ENCODE data around the gene LAPTM5. TPM values are rescaled to one million over a fixed set of nuclear protein-coding genes. Genes with fewer than 3 reads are reported as not detected.

The LAPTM5 gene
- total and polyA plus RNA-seq, 2 of the 8 experiments (the other 6 are each of a cell fraction or from before 2014, with no cell fraction given), result 0.37 to 1.4 TPM

DNA sequence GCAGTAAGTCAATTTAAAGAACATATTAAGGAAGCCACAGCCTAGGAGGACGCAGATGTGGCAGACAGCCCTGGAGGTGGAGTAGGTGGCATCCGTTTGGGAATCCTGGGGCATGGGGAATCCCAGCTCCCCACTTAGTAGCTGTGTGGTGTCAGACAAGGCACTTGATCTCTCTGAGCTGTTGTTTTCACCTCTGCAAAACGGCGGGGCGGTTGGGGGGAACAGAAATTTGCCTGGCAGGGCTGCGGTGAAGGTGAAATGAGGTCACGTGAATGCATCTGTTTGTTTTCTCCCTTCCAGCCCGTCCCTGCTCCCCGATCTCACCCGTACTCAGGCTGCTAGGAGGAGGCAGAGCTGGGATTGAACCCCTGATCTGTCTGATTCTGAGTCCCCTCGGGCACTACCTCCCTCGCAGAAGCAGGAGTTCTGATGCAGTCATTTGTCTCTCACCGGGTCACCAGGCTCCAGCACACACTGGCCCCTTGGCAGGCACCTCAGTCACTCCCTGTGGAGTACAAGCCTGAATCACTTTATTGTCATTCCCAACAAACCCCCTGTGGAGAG, 2.2 kb upstream of the LAPTM5 start (continued):
- no peak for TF ChIP-seq CHD2 (IDR thresholded peaks at IDR 0.05; ENCODE audit: low read length)
- TF ChIP-seq EZH2 (IDR thresholded peaks at IDR 0.05; ENCODE audit: low read depth, low read length, severe bottlenecking), result no peak
